HS-5 (cell line): Measurements from ENCODE around the gene SMIM1.

ENCODE experiments used
- DNase-seq: peaks from one replicate; pipeline ENCODE4 v3.0.0-alpha.2; 2012; ENCODE audit warnings: low read depth

The SMIM1 gene

DNA sequence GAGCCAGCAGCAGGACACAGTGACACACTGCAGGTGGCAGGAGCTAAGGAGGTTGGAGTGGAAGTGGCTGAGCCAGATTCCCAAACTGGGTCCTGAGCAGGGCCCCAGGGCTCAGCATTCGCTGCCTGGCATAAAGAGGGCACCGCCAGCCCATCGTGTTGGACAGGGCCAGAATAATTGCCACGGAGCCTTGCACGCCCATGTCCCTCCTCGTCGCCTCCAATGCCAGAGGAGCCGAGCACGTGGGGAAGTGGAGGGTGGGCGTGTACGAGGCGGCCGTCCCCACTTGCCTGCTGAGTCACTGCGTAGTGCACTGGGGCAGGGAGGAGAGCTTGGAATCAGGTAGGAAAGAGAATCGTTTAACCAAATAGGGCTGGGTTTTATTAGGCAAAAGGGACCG is 49.9 kb downstream of the SMIM1 start:
- no peak for DNase-seq

DNA sequence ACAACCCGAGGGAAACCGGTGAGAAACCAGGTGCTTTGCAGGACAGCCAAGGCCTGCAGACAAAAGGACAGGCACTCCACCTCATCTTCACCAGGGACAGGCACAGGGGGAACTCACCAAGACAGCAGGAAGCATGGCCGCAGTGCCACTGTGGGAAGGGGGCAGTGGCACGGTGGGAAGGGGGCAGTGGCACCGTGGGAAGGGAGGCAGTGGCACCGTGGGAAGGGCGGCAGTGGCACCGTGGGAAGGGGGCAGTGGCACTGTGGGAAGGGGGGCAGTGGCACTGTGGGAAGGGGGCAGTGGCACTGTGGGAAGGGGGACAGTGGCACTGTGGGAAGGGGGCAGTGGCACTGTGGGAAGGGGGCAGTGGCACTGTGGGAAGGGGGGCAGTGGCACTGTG is 52.1 kb downstream of the SMIM1 start:
- DNase-seq, result no peak

DNA sequence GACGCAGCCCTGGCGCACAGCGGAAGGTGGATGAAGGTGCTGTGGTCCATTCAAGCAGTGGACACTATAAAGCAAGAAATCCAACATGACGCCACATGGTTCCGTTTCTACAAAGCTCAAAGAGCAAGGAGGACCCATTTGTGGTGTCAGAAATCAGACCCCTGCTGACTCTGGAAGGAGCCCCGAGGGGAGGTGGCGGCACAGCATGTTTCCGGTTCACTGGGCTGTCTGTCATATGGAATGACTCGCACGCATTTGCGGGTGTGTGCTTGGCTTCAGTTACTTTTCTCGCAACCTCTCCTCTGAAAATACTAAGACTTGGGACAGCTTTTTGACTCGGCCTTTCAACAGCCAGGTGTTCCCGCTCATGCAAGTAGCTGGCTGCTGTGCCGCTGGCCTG is 52.8 kb downstream of the SMIM1 start:
- no peak for DNase-seq
